Right lung (tissue), 5 donors: ENCODE data around the gene KSR2. TPM values are rescaled to one million over a fixed set of nuclear protein-coding genes. Genes with fewer than 3 reads are reported as not detected.
"Not testable (repeated sequence)": the region's sequence is repeated elsewhere in the genome, so short reads cannot be mapped to it uniquely, and the experiment has no call there.

ENCODE experiments used
- DNase-seq, 2 donors: peaks; one replicate each; pipeline ENCODE4 v3.0.0-alpha.2; 2013
- polyA plus RNA-seq, 5 donors: library from polyadenylated mRNA; unstranded; fragments of 120-200 nt; gene quantifications; one replicate each; pipeline versions ENCODE4 v1.2.1 to v1.2.3, GENCODE V29; 2013; ENCODE audit warnings: inconsistent platforms in 1 of 5, low replicate concordance in 1 of 5; ENCODE audit not compliant: insufficient read length in 5 of 5, insufficient read depth in 1 of 5

The KSR2 gene
- polyA plus RNA-seq, 5 donors = 0.20 to 0.48 (median 0.27) TPM

DNA sequence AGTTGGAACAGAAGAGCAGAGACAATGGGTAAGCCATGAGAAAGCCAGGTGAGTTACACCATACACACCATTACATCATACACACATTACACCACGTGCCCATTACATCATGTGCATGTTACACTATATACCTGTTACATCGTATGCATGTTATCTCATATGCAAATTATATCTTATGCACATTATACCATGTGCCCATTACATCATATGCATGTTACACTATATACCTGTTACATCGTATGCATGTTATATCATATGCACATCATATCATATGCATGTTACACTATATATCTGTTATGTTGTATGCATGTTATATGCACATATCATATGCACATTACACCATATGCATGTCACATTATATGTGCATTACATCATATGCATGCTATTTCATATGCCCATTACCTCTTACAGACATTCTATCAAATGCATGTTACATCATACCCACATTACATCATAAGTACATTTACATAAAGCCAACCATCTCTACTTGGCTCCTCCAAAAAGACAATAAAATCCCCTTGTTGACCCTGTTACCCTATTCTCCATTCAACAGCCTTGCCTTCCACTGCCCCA, 207.2 kb downstream of the KSR2 start:
- no peak for DNase-seq

GRCh38 chr12:117760990-117761389, 207.8 kb downstream of the KSR2 start:
- DNase-seq = no peak

DNA sequence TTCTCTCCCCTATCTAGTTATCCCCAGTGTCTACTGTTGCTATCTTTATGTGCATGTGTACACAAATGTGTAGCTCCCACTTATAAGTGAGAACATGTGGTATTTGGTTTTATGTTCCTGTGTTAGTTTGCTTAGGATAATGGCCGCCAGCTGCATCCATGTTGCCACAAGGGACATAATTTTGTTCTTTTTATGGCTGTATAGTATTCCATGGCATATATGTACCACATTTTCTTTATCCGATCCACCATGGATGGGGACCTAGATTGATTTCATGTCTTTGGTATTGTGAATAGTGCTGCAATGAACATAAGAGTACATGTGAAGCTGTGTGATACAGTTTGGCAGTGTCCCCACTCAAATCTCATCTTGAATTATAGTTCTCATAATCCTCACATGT, 218.1 kb downstream of the KSR2 start:
- no peak for DNase-seq

- DNase-seq = no peak
Measured at GRCh38 chr12:117749431-117749830, 219.4 kb downstream of the KSR2 start.

DNA sequence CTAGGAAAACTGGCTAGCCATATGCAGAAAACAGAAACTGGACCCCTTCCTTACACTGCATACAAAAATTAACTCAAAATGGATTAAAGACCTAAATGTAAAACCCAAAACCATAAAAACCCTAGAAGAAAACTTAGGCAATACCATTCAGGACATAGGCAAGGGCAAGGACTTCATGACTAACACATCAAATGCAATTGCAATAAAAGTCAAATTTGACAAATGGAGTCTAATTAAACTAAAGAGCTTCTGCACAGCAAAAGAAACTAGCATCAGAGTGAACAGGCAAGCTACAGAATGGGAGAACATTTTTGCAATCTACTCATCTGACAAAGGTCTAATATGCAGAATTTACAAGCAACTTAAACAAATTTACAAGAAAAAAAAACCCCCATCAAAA, 222.4 kb downstream of the KSR2 start:
- not testable (repeated sequence) for DNase-seq

GRCh38 chr12:117744418-117744817, 224.4 kb downstream of the KSR2 start:
- no peak for DNase-seq

- no peak for DNase-seq
Measured at GRCh38 chr12:117743761-117744160, 225.0 kb downstream of the KSR2 start.

DNA sequence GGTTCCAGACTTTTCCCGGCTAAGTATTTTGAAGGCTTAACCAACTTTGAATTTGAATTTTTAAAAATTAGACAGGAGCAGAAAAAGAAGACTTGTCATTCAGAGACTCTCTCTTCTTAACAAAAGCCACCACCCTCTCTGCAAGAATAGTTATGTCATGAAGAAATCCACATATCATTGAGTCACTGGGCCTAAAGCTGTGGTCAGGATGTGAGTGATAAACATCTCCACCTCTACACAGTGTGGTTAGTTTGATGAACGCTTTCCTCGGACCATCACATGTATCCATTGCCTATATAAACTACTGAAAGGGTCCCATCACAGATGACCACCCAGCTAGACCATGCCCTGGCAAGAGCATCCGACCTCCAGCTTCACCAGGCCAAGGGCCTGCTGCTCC, 226.1 kb downstream of the KSR2 start:
- DNase-seq = no peak

DNA sequence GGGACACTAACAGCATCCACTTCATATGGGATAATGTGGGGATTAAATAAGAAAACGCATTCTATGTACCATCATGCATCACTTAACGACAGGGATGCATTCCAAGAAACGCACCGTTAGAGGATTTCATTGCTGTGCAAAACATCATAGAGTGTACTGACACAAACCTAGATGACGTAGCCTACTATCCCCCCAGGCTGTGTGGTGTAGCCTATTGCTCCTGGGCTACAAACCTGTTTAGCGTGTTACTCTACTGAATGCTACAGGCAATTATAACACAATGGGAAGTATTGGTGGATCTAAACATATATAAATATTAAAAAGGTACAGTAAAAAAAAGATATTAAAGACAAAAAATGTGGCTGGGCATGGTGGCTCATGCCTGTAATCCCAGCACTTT, 230.6 kb downstream of the KSR2 start:
- no peak for DNase-seq

- DNase-seq = no peak
Measured at GRCh38 chr12:117733549-117733805, 235.3 kb downstream of the KSR2 start.

DNA sequence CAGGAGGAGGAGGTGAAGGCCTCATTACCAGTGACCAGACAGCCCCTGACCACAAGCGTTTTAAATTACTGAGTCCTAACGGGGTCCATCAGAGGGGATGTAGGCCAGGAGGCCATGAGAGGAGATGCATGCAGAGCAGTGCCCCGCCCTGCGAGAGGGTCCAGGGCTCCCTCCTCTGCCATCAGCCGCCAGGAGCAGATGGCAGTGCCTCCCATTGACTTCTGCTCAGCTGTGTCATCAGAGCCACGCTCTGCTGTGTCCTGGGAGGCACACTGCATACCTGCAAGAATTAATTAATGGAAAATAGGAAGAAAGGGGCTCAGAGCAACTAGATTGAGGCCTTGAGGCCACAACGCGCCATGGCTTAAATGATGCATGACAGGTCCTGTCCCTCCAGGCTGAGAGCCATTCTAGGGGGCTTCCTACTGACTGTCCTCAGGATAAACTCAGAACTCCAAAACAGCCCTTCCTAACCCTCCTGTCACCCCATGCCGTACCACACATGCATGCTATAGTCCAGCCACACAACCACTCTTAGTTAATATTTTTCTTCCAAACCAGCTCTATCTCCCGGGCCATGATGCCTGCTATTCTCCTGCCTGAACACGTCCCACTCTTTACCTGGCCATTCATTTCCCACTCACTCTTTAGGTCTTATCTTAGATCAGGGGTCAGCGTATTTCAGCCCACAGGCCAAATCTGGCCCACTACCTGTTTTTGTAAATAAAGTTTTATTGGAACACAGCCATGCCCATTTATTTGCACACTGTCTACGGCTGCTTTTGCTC, 235.8 kb downstream of the KSR2 start:
- DNase-seq = no peak

GRCh38 chr12:117731131-117731530, 237.7 kb downstream of the KSR2 start:
- not testable (repeated sequence) for DNase-seq

GRCh38 chr12:117727301-117727700, 241.5 kb downstream of the KSR2 start:
- DNase-seq = no peak

- DNase-seq = no peak
Measured at GRCh38 chr12:117724543-117724942, 244.2 kb downstream of the KSR2 start.

GRCh38 chr12:117718559-117718958, 250.2 kb downstream of the KSR2 start:
- no peak for DNase-seq

GRCh38 chr12:117718141-117718540, 250.6 kb downstream of the KSR2 start:
- DNase-seq = no peak

GRCh38 chr12:117714203-117714602, 254.6 kb downstream of the KSR2 start:
- DNase-seq = no peak

DNA sequence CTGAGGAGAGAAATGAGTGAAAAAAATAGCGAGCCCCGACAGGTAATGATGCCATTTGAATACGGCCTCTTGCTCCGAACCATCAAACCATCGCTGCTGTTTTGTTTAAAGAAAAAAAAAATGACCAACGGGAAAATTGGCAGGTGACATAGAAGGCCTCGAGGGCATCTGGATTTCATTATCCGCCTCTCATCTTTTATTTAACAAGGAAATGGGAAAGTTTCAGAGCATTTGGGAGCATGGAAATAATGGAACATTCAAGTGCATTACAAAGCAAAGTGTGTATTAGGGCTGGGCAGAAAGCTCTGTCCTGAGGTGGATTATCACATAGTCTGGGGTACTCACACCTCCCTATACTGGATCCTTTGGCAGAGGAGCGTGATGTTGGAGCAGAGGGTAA, 258.7 kb downstream of the KSR2 start:
- no peak for DNase-seq

DNA sequence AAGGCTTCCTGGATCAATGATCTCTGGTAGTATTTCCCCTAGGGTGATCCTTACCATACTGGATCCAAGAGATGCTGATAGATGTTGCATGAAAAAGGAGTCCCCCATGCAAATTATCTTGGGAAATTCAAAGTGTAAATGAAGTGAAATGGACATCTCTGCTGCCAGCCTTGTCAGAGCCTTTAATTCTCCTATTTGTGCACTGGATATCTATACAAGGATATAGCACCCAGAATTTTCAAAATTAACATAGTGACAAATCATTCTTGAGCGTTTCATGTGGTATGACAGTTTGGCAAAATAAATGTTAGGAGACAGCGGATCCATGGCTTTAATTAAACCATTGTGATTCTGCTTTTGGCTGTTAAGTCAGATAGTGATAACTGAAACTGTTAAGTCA, 260.9 kb downstream of the KSR2 start:
- no peak for DNase-seq

- no peak for DNase-seq
Measured at GRCh38 chr12:117703584-117703983, 265.2 kb downstream of the KSR2 start.

DNA sequence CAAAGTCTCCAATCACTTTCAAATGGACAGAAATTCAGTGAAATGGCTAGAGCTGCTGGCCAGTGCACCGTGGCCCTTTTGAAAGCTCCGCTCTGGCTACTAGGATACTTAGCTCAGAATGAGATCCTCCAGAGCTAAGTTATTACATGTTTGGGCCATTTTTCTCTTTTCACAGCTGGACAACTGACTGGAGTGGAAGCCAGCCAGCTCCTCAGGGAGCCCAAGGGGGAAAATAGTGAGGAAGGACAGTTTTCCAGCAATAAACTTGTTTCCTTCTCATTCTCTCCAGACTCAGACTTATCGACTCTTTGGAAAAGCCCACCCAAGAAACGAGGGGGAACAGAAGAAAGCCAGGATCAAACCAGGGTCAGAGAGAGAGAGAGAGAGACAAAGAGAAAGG, 266.0 kb downstream of the KSR2 start:
- no peak for DNase-seq

- DNase-seq = no peak
Measured at GRCh38 chr12:117699575-117699974, 269.2 kb downstream of the KSR2 start.

DNA sequence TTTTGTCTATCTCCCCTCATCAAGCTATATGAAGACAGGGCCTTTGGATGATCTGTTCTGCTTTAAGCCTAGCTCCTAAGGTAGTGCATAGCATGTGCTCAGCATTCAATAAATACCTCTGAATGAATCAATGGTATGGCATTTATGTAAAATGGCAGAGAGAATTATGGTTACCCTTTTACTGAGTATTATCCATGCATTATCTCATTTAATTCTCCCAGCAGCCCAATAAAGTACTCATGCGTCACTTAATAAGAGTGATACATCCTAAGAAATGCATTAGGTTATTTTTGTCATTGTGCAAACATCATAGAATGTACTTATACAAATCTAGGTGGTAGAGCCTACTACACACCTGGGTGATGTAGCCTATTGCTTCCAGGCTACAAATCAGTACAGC, 269.7 kb downstream of the KSR2 start:
- DNase-seq = no peak

DNA sequence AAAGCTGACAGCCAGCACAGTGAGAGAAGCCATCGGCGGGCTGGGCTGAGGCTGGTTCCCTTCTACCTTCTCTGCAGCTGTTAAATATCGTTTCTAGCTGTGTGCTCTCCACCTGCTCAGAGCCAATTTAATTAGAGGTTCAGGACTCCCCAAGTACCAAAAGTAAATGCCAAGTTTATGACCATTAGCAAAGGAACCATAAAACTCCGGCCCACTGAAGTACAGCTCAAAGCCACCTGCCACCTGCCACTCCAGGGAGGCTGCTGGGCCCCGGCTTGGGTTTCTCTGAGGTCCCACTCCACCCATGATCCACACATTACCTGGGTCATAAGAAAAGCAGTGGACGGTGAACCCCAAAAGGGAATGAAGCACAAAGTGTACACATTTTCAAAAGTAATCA, 272.8 kb downstream of the KSR2 start:
- no peak for DNase-seq
